Endothelial cell of umbilical vein (primary cell): ENCODE results near the gene C2CD4D.

Experiments
- CTCF ChIP-seq, 2 donors: IDR thresholded peaks; 1 replicate in 1 of 2; 2 replicates in 1 of 2; pipeline ENCODE4 v1.5.1; 2011; ENCODE audit warnings: low read length in 2 of 2, mild to moderate bottlenecking in 2 of 2, moderate library complexity in 2 of 2, control low read depth in 1 of 2, inconsistent platforms in 1 of 2, low read depth in 1 of 2; ENCODE audit not compliant: insufficient read depth in 1 of 2; ENCODE audit errors: extremely low read depth in 1 of 2
- EZH2 ChIP-seq: IDR thresholded peaks from 2 replicates; pipeline ENCODE4 v1.6.1; 2012; ENCODE audit warnings: borderline replicate concordance, low read depth, mild to moderate bottlenecking, moderate library complexity, low read length, inconsistent platforms; ENCODE audit not compliant: severe bottlenecking
- FOS ChIP-seq: IDR thresholded peaks from 2 replicates; pipeline ENCODE4 v1.6.1; 2011; ENCODE audit warnings: mild to moderate bottlenecking, low read length, moderate library complexity, borderline replicate concordance; ENCODE audit not compliant: insufficient read depth
- JUN ChIP-seq: IDR thresholded peaks from 2 replicates; pipeline ENCODE4 v1.6.1; 2011; ENCODE audit warnings: borderline replicate concordance, low read depth; ENCODE audit not compliant: insufficient read length, insufficient read depth
- MAX ChIP-seq: IDR thresholded peaks from 2 replicates; pipeline ENCODE4 v1.6.1; 2011; ENCODE audit not compliant: insufficient read depth, insufficient read length
- POLR2A ChIP-seq: IDR thresholded peaks from 2 replicates; pipeline ENCODE4 v1.6.1; 2012; ENCODE audit warnings: low read depth, mild to moderate bottlenecking, control low read depth, low read length
- POLR2AphosphoS5 ChIP-seq: IDR thresholded peaks from 2 replicates; pipeline ENCODE4 v1.6.1; 2012; ENCODE audit warnings: low read depth, mild to moderate bottlenecking, control low read depth, low read length, moderate library complexity; ENCODE audit not compliant: insufficient read depth

- TF ChIP-seq CTCF (IDR thresholded peaks at IDR 0.05; ENCODE audit: extremely low read depth in 1 of 2, insufficient read depth in 1 of 2, low read depth in 1 of 2, low read length in 2 of 2) (no peak), FOS (no peak), EZH2 (no peak), POLR2A (no peak), MAX (no peak), JUN (no peak), POLR2AphosphoS5 (no peak)
These were observed 23.8 kb downstream of the C2CD4D start for GRCh38 chr1:151815716-151816327.
